ENCODE results near the gene LITAF.

DNA sequence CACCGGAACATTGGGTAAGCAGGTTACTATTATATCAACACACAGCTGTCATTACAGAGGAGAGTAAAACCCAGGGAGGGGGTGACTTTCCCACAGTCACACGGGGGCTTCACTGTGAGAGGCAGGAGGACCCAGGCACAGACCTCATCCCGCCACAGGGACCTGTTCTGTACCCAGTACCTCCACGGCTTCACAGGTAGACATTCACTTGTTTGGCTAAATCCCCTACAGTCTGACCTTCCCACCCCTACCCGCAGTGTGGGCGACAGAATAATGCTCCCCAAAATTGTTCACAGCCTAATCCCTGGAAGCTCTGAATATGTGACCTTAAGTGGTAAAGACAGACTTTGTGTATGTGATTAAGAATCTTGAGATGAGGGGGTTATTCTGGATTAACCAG, 16.5 kb downstream of the LITAF start:
- TF ChIP-seq POLR2AphosphoS5 (IDR thresholded peaks at IDR 0.05; ENCODE audit: low read depth, low read length): no peak
- no peak for TF ChIP-seq PAX5 (IDR thresholded peaks at IDR 0.05; ENCODE audit: insufficient read depth, low read length, severe bottlenecking)
- no peak for TF ChIP-seq TAF1 (IDR thresholded peaks at IDR 0.05; ENCODE audit: low read depth, low read length)

All from GM12891 (cell line).